Measurements from ENCODE around the gene NHERF1.

DNA sequence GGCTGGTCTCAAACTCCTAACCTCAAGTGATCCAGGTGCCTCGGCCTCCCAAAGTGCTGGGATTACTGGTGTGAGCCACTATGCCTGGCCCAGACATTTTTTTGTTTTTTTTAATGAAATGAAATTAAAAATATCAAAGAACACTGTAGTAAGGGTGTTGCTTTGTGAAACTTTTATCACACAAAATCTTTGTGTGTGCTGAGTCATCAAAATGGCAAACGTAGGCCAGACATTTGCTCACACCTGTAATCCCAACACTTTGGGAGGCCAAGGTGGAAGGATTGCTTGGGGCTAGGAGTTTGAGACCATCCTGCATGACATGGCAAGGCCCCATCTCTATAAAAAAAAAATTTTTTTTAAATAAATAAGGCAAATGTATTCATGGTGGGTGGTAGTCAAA, 18.0 kb downstream of the NHERF1 start:
- TF ChIP-seq CTCF (IDR thresholded peaks at IDR 0.05; ENCODE audit: insufficient read depth, low read length, poor library complexity, severe bottlenecking): no peak
- TF ChIP-seq EZH2phosphoT487 (conservative IDR thresholded peaks at IDR 0.05; ENCODE audit: low read length): no peak
